ENCODE data around the gene MON1A.
A peak's percentile ranks its signal among the peaks of the same experiment; 100 is the strongest.
"Not testable (repeated sequence)": the region's sequence is repeated elsewhere in the genome, so short reads cannot be mapped to it uniquely, and the experiment has no call there.

Gene MON1A

GRCh38 chr3:49929291-49930167 lies at the start of gene MON1A:
MON1A (minus strand) TSS chr3:49929811; CDS start chr3:49913346, 16,465 bp downstream.
- DNase-seq, result peak; percentile 88

GRCh38 chr3:49976942-49977341 lies 47.3 kb upstream of the MON1A start:
- no peak for DNase-seq

GRCh38 chr3:49972656-49973055 lies 43.0 kb upstream of the MON1A start:
- no peak for DNase-seq

GRCh38 chr3:49968346-49968745 lies 38.7 kb upstream of the MON1A start:
- DNase-seq, result no peak

GRCh38 chr3:49967291-49967690 lies 37.7 kb upstream of the MON1A start:
- DNase-seq, result no peak

GRCh38 chr3:49966233-49966942 lies 36.8 kb upstream of the MON1A start:
- no peak for DNase-seq

GRCh38 chr3:49955636-49956035 lies 26.0 kb upstream of the MON1A start:
- no peak for DNase-seq

- DNase-seq, result no peak
Measured at GRCh38 chr3:49952924-49953323, 23.3 kb upstream of the MON1A start.

- no peak for DNase-seq
Measured at GRCh38 chr3:49942651-49943050, 13.0 kb upstream of the MON1A start.

GRCh38 chr3:49940667-49941249 lies 11.1 kb upstream of the MON1A start:
- no peak for DNase-seq

GRCh38 chr3:49939858-49940666 lies 10.5 kb upstream of the MON1A start, which contains the start of gene RBM6:
RBM6 (plus strand) TSS chr3:49940150; CDS start chr3:49962642, 22,492 bp downstream.
- peak; percentile 97 for DNase-seq

GRCh38 chr3:49937090-49937489 lies 7.5 kb upstream of the MON1A start:
- no peak for DNase-seq

- not testable (repeated sequence) for DNase-seq
Measured at GRCh38 chr3:49932281-49932680, 2.7 kb upstream of the MON1A start.

GRCh38 chr3:49930922-49931321 lies 1.3 kb upstream of the MON1A start:
- DNase-seq, result no peak

- no peak for DNase-seq
Measured at GRCh38 chr3:49930168-49930690, 618 bp upstream of the MON1A start.

GRCh38 chr3:49928481-49929017 lies 1.1 kb downstream of the MON1A start:
- no peak for DNase-seq

- no peak for DNase-seq
Measured at GRCh38 chr3:49927798-49928197, 1.8 kb downstream of the MON1A start.

GRCh38 chr3:49926117-49926728 lies 3.4 kb downstream of the MON1A start:
- DNase-seq, result no peak

- no peak for DNase-seq
Measured at GRCh38 chr3:49925485-49925884, 4.1 kb downstream of the MON1A start.

- DNase-seq, result peak; percentile 59
Measured at GRCh38 chr3:49924683-49925082, 4.9 kb downstream of the MON1A start.

- not testable (repeated sequence) for DNase-seq
Measured at GRCh38 chr3:49917806-49918590, 11.6 kb downstream of the MON1A start.
